Nephron progenitor cell (in vitro differentiated cells): Measurements from ENCODE around the gene PELI1.
"Not testable (repeated sequence)": the region's sequence is repeated elsewhere in the genome, so short reads cannot be mapped to it uniquely, and the experiment has no call there.

Experiments used
- DNase-seq: peaks from one replicate; pipeline ENCODE4 v3.0.0; 2021
- H3K27ac Mint-ChIP-seq: 2 replicates; pipeline ENCODE4 v1.8.0; 2021; ENCODE audit warnings: mild to moderate bottlenecking, moderate library complexity, mixed read lengths
- H3K27me3 Mint-ChIP-seq: 2 replicates; pipeline ENCODE4 v1.8.0; 2021; ENCODE audit warnings: mild to moderate bottlenecking, low read depth, mixed read lengths; ENCODE audit not compliant: poor library complexity
- H3K36me3 Mint-ChIP-seq: 2 replicates; pipeline ENCODE4 v1.8.0; 2021; ENCODE audit warnings: low read depth, mixed read lengths
- H3K4me1 Mint-ChIP-seq: 2 replicates; pipeline ENCODE4 v1.8.0; 2021; ENCODE audit warnings: mixed read lengths
- H3K4me3 Mint-ChIP-seq: 2 replicates; pipeline ENCODE4 v1.8.0; 2021; ENCODE audit warnings: mild to moderate bottlenecking, moderate library complexity, mixed read lengths
- H3K9me3 Mint-ChIP-seq: 2 replicates; pipeline ENCODE4 v1.8.0; 2021; ENCODE audit warnings: mild to moderate bottlenecking, moderate library complexity, mixed read lengths
- TF ChIP-seq, protein P1 (sequence below): fragments of 200-600 bp; sonication (generic); IDR thresholded peaks from 2 replicates; pipeline ENCODE4 v1.5.0; 2021; ENCODE audit warnings: antibody characterized with exemption

The PELI1 gene

DNA sequence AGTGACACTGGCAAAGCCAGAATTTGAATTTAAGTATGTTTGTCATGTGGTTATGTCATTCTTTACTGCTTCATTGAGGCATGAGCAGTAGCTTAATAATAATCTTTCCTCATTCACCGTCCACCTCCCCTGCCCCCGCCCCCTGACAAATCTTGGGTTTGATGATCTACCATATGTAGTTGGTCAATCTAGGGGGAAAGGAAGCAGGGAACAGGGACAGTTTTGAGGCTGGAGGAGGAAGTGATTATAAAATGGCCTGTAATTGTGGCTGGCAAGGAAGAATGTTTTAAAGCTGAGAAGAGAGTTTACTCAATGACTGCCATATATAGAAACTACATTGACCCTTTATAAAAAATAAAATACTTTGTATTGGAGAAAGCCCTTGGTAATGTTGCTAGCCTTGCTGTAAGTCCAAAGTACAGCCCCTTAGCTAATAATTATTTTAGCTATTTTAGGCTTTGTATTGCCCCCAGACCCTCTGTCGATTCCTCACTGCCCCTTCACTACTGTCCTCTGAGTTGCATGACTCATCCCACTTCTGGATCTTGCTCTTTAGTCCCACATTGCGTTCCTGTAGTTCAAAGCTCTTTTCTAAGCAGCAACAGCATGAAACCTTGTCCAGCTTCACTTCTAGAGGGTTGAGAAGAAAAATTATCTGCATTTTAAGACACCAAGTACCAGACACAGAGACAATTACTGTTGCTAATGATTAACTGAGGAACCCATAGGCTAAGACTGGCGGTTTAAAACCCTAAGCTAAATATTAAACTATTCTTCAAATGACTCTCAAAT is 38.4 kb downstream of the PELI1 start:
- peak overlapping the region; percentile 24 for H3K27ac Mint-ChIP-seq
- H3K9me3 Mint-ChIP-seq, result no peaks in the 10 kb centered on the region
- H3K27me3 Mint-ChIP-seq, result no peaks in the 10 kb centered on the region
- TF ChIP-seq, protein P1, sequence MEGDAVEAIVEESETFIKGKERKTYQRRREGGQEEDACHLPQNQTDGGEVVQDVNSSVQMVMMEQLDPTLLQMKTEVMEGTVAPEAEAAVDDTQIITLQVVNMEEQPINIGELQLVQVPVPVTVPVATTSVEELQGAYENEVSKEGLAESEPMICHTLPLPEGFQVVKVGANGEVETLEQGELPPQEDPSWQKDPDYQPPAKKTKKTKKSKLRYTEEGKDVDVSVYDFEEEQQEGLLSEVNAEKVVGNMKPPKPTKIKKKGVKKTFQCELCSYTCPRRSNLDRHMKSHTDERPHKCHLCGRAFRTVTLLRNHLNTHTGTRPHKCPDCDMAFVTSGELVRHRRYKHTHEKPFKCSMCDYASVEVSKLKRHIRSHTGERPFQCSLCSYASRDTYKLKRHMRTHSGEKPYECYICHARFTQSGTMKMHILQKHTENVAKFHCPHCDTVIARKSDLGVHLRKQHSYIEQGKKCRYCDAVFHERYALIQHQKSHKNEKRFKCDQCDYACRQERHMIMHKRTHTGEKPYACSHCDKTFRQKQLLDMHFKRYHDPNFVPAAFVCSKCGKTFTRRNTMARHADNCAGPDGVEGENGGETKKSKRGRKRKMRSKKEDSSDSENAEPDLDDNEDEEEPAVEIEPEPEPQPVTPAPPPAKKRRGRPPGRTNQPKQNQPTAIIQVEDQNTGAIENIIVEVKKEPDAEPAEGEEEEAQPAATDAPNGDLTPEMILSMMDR, result no peak
- peaks cover 35% of the 10 kb centered on the region for H3K36me3 Mint-ChIP-seq
- H3K4me3 Mint-ChIP-seq, result no peak overlapping the region
- no peaks in the 10 kb centered on the region for H3K4me1 Mint-ChIP-seq
- DNase-seq, result no peak

DNA sequence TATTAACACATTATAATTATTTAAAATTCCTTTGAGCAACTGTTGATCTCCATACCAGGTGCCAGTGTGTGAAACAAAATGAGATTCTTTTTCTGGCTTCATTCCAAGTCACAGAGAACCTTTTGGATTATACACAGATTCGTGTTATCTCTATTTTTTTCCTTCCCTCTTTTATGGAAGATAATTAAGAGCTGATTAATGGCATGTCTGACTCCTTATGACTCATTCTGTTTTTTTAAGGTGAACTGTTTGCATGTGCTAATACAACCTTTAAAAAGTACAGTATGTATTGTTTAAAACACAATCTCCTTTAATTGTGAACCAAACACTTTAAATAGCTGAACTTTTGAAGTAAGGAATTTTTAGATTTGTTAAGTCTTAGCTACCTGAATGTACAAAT is 39.3 kb downstream of the PELI1 start:
- no peak overlapping the region for H3K4me3 Mint-ChIP-seq
- H3K4me1 Mint-ChIP-seq, result no peaks in the 10 kb centered on the region
- no peak for DNase-seq
- H3K36me3 Mint-ChIP-seq, result peaks cover 37% of the 10 kb centered on the region
- TF ChIP-seq, protein P1, result no peak
- no peaks in the 10 kb centered on the region for H3K9me3 Mint-ChIP-seq
- H3K27ac Mint-ChIP-seq, result no peak overlapping the region
- no peaks in the 10 kb centered on the region for H3K27me3 Mint-ChIP-seq

DNA sequence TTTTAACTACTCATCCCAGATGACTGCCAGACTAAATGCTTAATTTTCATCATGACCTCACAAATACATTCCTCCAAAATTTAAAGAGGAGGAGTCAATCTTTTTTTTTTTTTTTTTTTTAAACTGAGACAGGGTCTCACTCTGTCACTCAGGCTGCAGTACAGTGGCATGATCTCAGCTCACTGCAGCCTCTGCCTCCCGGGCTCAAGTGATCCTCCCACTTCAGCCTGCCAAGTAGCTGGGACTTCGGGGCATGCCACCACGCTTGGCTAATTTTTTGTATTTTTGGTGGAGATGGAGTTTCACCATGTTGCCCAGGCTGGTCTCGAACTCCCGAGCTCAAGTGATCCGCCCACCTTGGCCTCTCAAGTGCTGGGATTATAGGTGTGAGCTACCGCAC is 41.5 kb downstream of the PELI1 start:
- H3K36me3 Mint-ChIP-seq, result peaks cover 43% of the 10 kb centered on the region
- not testable (repeated sequence) for H3K9me3 Mint-ChIP-seq, H3K27me3 Mint-ChIP-seq, H3K4me3 Mint-ChIP-seq, DNase-seq, H3K4me1 Mint-ChIP-seq
- H3K27ac Mint-ChIP-seq, result peak overlapping the region; percentile 1

DNA sequence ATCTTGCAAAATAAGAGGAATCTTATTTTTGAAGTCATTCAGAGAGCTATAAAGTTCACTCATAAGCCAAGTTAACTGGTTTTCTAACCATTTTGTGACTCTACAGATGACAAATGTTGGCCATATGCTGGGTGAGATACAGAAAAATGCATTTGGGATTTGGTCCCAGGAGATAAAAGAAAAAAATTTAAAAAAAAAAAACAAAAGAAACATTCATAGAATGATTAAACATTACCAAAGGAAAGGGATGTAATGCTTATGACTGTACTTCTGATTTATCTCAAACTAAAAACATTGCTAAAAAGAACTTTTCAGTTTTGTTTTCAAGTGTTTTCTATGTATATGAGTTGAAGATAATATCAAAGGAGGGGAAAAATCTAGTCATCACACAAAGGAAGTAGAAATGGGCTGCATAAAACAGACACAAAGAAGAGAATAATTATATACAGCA is 43.1 kb downstream of the PELI1 start:
- Mint-ChIP-seq H3K36me3 (peaks cover 46% of the 10 kb centered on the region), H3K4me1 (no peaks in the 10 kb centered on the region), H3K4me3 (no peak overlapping the region), H3K9me3 (peaks cover under 1% of the 10 kb centered on the region), H3K27me3 (no peaks in the 10 kb centered on the region), H3K27ac (no peak overlapping the region)
- TF ChIP-seq, protein P1, result no peak
- no peak for DNase-seq

DNA sequence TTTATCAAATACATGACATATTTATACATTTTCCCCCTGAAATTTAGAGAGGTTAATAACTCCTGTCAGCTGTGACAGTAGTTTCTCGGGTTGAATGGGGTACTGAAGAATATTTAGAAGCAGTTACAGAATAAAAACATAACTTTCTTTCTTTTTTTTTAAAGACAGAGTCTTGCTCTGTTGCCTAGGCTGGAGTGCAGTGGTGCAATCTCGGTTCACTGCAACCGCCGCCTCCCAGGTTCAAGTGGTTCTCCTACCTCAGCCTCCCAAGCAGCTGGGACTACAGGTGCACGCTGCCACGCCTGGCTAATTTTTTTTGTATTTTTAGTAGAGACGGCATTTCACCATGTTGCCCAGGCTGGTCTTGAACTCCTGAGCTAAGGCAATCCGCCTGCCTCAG is 43.6 kb downstream of the PELI1 start:
- not testable (repeated sequence) for H3K4me3 Mint-ChIP-seq, DNase-seq, H3K4me1 Mint-ChIP-seq, H3K9me3 Mint-ChIP-seq, H3K27ac Mint-ChIP-seq, H3K27me3 Mint-ChIP-seq
- peaks cover 46% of the 10 kb centered on the region for H3K36me3 Mint-ChIP-seq

DNA sequence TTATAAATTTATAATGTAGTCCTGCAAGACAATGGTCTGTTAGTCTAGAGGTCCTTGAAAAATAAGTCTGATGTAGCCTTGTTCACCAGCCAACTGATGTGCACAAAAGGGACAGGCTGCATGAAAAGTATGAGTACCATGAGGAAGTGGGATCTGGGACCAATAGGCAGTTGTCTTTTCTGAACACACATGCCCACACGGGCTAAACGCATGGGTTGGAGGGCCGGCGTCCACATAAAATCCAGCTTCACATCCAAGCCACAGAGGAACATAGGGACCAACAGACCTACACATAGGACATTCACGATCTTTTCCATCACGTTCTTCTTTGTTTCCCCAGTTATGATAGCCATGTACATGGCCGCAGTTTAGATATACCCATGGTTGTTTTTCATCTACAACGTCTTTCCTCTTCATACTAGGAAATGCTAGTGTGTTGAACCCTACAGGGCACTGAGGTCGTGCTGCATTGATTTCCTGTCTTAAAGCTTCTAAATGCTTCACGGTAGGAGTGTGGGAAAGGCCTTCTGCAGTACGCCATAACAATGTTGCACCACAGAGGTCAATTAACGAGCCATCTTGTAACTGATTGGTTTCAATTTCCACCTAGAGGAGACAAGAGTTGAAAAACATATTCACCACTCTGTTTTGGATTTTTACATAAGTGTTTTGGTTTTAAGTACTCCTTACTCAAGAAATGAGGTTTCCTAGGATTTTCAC is 49.4 kb downstream of the PELI1 start:
- H3K4me1 Mint-ChIP-seq, result no peaks in the 10 kb centered on the region
- no peaks in the 10 kb centered on the region for H3K27me3 Mint-ChIP-seq
- H3K27ac Mint-ChIP-seq, result no peak overlapping the region
- H3K9me3 Mint-ChIP-seq, result peaks cover 5% of the 10 kb centered on the region
- H3K4me3 Mint-ChIP-seq, result no peak overlapping the region
- no peak for DNase-seq
- H3K36me3 Mint-ChIP-seq, result peaks cover 82% of the 10 kb centered on the region
- TF ChIP-seq, protein P1, result no peak
